Activated CD8-positive, alpha-beta memory T cell treated with anti-CD3 and anti-CD28 coated beads, Interleukin-2, amount 50 U/mL, for 24 hours (primary cell): Measurements from ENCODE around the gene DIP2C.
"Not testable (repeated sequence)": the region's sequence is repeated elsewhere in the genome, so short reads cannot be mapped to it uniquely, and the experiment has no call there.

Experiments
- DNase-seq: peaks from one replicate; pipeline ENCODE4 v3.0.0-alpha.2; 2020; ENCODE audit errors: extremely low read depth

The DIP2C gene

GRCh38 chr10:356452-356851 lies 333.0 kb downstream of the DIP2C start:
- DNase-seq: no peak

- DNase-seq: no peak
Observed at GRCh38 chr10:354901-355617, 334.4 kb downstream of the DIP2C start.

GRCh38 chr10:352476-353235 lies 336.8 kb downstream of the DIP2C start:
- no peak for DNase-seq

- no peak for DNase-seq
Observed at GRCh38 chr10:351770-352334, 337.6 kb downstream of the DIP2C start.

GRCh38 chr10:350981-351501 lies 338.4 kb downstream of the DIP2C start:
- DNase-seq: no peak

GRCh38 chr10:349081-349480 lies 340.4 kb downstream of the DIP2C start:
- DNase-seq: no peak

- no peak for DNase-seq
Observed at GRCh38 chr10:348456-348855, 341.0 kb downstream of the DIP2C start.

GRCh38 chr10:347774-348173 lies 341.7 kb downstream of the DIP2C start:
- DNase-seq: not testable (repeated sequence)

- DNase-seq: not testable (repeated sequence)
Observed at GRCh38 chr10:347190-347589, 342.3 kb downstream of the DIP2C start.

GRCh38 chr10:344582-345200 lies 344.8 kb downstream of the DIP2C start:
- no peak for DNase-seq

- DNase-seq: no peak
Observed at GRCh38 chr10:343231-344220, 345.9 kb downstream of the DIP2C start.

GRCh38 chr10:341081-341740 lies 348.3 kb downstream of the DIP2C start:
- no peak for DNase-seq

- DNase-seq: no peak
Observed at GRCh38 chr10:340646-341045, 348.8 kb downstream of the DIP2C start.

GRCh38 chr10:339038-339391 lies 350.5 kb downstream of the DIP2C start:
- DNase-seq: no peak

- DNase-seq: no peak
Observed at GRCh38 chr10:338171-339037, 351.1 kb downstream of the DIP2C start.

- no peak for DNase-seq
Observed at GRCh38 chr10:336247-336646, 353.2 kb downstream of the DIP2C start.

- no peak for DNase-seq
Observed at GRCh38 chr10:335151-335800, 354.2 kb downstream of the DIP2C start.

GRCh38 chr10:331186-331585 lies 358.3 kb downstream of the DIP2C start:
- DNase-seq: no peak
